Adrenal gland (tissue), 5 donors: Measurements from ENCODE around the gene MICU1.

Source experiments
- POLR2A ChIP-seq, 2 donors: fragments of 450-650 bp; IDR thresholded peaks; one replicate each; pipeline ENCODE4 v1.6.1; 2017; ENCODE audit warnings: antibody characterized with exemption in 2 of 2, mild to moderate bottlenecking in 2 of 2, moderate library complexity in 1 of 2
- TF ChIP-seq, protein P1 (sequence below), 6 experiments: fragments of 450-650 bp in 4 of 6; fragments of 200-600 bp in 2 of 6; sonication (generic) in 1 of 6; IDR thresholded peaks; 1 replicate in 5 of 6; 2 replicates in 1 of 6; pipeline versions ENCODE4 v1.5.1 to v1.8.0; 2016 to 2021; ENCODE audit warnings: antibody characterized with exemption in 6 of 6, mild to moderate bottlenecking in 2 of 6, moderate library complexity in 1 of 6
- donor health status: DM: no; HTN: no; CAD: no.

DNA sequence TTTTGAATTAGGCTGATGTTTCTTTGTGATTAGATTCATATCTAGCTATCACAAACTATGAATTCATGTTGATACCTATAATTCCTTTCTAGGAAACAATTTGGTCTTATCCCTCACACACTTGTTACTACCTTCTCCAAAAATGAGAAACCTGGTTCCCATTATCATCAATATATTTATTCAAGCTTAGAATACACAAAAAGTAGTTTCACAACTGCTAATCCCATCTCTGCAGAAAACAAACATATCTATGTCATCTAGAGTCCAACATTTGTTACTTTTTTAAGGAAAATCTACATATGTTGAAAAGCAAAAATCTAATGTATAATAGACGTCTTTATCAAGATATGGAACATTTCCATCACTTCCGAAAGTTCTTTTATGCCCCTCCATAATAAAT, 110.4 kb downstream of the MICU1 start:
- TF ChIP-seq, protein P1, sequence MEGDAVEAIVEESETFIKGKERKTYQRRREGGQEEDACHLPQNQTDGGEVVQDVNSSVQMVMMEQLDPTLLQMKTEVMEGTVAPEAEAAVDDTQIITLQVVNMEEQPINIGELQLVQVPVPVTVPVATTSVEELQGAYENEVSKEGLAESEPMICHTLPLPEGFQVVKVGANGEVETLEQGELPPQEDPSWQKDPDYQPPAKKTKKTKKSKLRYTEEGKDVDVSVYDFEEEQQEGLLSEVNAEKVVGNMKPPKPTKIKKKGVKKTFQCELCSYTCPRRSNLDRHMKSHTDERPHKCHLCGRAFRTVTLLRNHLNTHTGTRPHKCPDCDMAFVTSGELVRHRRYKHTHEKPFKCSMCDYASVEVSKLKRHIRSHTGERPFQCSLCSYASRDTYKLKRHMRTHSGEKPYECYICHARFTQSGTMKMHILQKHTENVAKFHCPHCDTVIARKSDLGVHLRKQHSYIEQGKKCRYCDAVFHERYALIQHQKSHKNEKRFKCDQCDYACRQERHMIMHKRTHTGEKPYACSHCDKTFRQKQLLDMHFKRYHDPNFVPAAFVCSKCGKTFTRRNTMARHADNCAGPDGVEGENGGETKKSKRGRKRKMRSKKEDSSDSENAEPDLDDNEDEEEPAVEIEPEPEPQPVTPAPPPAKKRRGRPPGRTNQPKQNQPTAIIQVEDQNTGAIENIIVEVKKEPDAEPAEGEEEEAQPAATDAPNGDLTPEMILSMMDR (IDR thresholded peaks at IDR 0.05), result no peak
- TF ChIP-seq POLR2A (IDR thresholded peaks at IDR 0.05), result no peak
